Aorta (tissue), 5 donors: Measurements from ENCODE around the gene KRTAP4-16. TPM values are rescaled to one million over a fixed set of nuclear protein-coding genes. Genes with fewer than 3 reads are reported as not detected.
"Not testable (repeated sequence)": the region's sequence is repeated elsewhere in the genome, so short reads cannot be mapped to it uniquely, and the experiment has no call there.

Experiments
- ATAC-seq: fragments of 200-7000 bp; cut with Tn5 transposase; one replicate; pipeline ENCODE4 v1.9.1; 2022; ENCODE audit warnings: moderate library complexity; ENCODE audit not compliant: low FRiP score
- DNase-seq, 2 donors: peaks; one replicate each; pipeline ENCODE4 v3.0.0-alpha.2; 2020
- H3K27ac ChIP-seq, 2 donors: one replicate each; pipeline ENCODE4 v1.5.1; 2013; ENCODE audit warnings: low read length in 2 of 2, mild to moderate bottlenecking in 2 of 2, moderate library complexity in 2 of 2, control low read depth in 1 of 2, inconsistent platforms in 1 of 2, low read depth in 1 of 2
- H3K27me3 ChIP-seq, 2 donors: one replicate each; pipeline ENCODE4 v1.6.1; 2013; ENCODE audit warnings: control low read depth in 1 of 2, low read length in 1 of 2, mild to moderate bottlenecking in 1 of 2, moderate library complexity in 1 of 2; ENCODE audit not compliant: insufficient read depth in 2 of 2, control insufficient read depth in 1 of 2
- H3K36me3 ChIP-seq, 2 donors: one replicate each; pipeline ENCODE4 v1.6.1; 2013; ENCODE audit warnings: control low read depth in 1 of 2, low read length in 1 of 2, mild to moderate bottlenecking in 1 of 2; ENCODE audit not compliant: insufficient read depth in 2 of 2, control insufficient read depth in 1 of 2
- H3K4me1 ChIP-seq, 2 donors: one replicate each; pipeline ENCODE4 v1.6.1; 2013; ENCODE audit warnings: low read length in 2 of 2, control low read depth in 1 of 2, mild to moderate bottlenecking in 1 of 2, moderate library complexity in 1 of 2; ENCODE audit not compliant: insufficient read depth in 2 of 2, control insufficient read depth in 1 of 2
- H3K4me3 ChIP-seq, 2 donors: one replicate each; pipeline ENCODE4 v1.5.1; 2013; ENCODE audit warnings: low read length in 2 of 2, control low read depth in 1 of 2, mild to moderate bottlenecking in 1 of 2
- H3K9me3 ChIP-seq: one replicate; pipeline ENCODE4 v1.6.1; 2013; ENCODE audit warnings: mild to moderate bottlenecking, low read length; ENCODE audit not compliant: control insufficient read depth
- WGBS, 2 donors: extraction: QIAGEN DNeasy Blood & Tissue Kit; methylation state at CpG; one replicate each; pipeline ENCODE4 v1.1.7; 2013; 5-methylcytosine and 5-hydroxymethylcytosine counted together
- intact Hi-C, 2 donors: fragments of 100-400 bp; cut with DNase I; formaldehyde crosslinking; loops; one replicate each; pipeline versions ENCODE4 v1.14.2 to v1.15.0; 2022
- polyA plus RNA-seq, 2 donors: library from polyadenylated mRNA; stranded (reverse); fragments of 200-250 nt; gene quantifications; one replicate each; pipeline ENCODE4 v1.2.3, GENCODE V29; 2013
- total RNA-seq, 2 donors: library from RNA; stranded (reverse); fragmentation: NEBNext Ultra II Directional; extraction: Animal tissue kit (Norgen Biotek cat#: 25700); gene quantifications; one replicate each; pipeline ENCODE4 v1.2.1, GENCODE V29; 2021
- donor health status: healthy with polysubstance abuse.
- donor health status: Bipolar disorder and iron deficiency.
- donor health status: DM: no; HTN: no; CAD: no.
- donor health status: DM: no; HTN: no; CAD: no.
- donor health status: DM: yes; HTN: yes; CAD: no.

The KRTAP4-16 gene
- total and polyA plus RNA-seq, 4 donors: not detected

DNA sequence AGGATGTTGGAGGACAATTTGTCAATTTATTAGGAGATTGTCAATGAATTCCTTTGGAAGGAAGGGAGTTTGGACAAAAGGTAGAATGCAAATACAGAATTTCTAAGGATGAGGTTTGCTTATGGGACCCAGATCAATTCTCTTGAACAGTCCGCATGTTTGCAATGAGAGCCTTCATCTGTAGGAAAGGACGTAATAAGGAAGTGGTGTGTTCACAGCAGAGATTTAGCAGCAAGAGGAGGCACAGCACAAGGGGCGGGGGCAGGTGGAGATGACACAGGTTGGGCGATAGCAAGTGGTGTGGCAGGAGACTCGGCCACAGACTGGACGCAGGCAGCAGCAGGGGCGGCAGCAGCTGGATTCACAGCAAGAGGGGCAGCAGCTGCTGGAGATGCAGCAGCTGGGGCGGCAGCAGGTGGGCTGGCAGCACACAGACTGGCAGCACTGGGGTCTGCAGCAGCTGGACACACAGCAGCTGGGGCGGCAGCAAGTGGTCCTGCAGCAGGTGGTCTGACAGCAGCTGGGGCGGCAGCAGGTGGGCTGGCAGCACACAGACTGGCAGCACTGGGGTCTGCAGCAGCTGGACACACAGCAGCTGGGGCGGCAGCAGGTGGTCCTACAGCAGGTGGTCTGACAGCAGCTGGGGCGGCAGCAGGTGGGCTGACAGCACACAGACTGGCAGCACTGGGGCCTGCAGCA lies 21.4 kb upstream of the KRTAP4-16 start:
- DNase-seq, ATAC-seq, H3K4me1 ChIP-seq, H3K27me3 ChIP-seq, H3K9me3 ChIP-seq, intact Hi-C loops, H3K36me3 ChIP-seq, H3K27ac ChIP-seq, H3K4me3 ChIP-seq: not testable (repeated sequence)
- 76 to 78% methylated on average over 9 to 12 of the region's 12 CpGs for WGBS, 2 donors

GRCh38 chr17:41121742-41122141 lies 19.7 kb upstream of the KRTAP4-16 start:
- WGBS, 2 donors: 83 to 91% methylated on average over 2 of the region's 2 CpGs
- no peak for DNase-seq
- no peaks in the 10 kb centered on the region for H3K9me3 ChIP-seq

DNA sequence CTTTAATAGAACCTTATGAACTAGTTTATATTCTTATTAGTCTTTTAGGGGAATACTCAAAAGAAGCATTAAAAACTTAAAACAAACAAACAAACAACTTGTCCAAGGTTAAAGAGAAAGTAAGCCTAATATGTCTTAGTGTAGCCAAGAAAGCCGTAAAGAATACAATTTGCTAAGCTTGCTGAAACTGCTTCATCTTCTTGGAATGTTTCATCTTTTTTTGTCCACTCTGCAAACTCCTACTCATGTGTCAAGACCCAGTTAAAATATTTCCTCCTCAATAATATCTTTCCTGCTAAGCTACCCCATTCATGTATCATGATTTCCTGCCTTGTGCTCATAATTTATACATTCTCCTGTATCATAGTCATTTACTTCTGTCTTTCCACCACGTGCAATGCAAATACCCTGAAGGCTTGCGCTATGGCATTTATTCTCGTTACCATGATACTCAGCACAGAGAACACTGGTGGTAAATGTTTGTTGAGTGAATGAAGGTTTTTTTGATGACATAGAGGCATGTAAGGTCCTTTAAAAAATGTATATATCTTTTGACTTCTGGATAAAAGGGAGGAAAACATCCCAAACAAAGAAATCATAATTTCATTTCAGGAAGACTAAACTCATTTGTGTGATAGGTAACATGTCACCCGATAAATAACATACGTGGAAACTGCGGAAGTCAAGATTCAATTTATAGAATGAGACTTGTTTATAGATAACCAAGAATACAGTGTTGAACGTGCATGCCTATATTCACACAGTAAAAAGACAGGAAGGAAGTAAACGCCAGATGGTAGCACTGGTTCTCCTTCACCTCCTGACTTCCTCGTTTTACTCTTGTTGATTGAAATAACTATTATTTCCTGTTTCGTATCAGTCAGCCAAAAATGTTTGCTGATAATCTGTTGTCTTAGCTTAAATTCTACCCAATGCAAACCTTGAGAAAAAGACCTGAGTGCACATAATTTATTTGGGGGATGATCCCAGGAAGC lies 18.0 kb upstream of the KRTAP4-16 start:
- H3K27me3 ChIP-seq, H3K9me3 ChIP-seq, H3K4me1 ChIP-seq, H3K4me3 ChIP-seq, H3K27ac ChIP-seq, ATAC-seq, intact Hi-C loops, H3K36me3 ChIP-seq, DNase-seq: not testable (repeated sequence)
- WGBS, 2 donors: 58 to 64% methylated on average over 11 of the region's 11 CpGs

More at GRCh38 chr17:41121742-41122141, 19.7 kb upstream of the KRTAP4-16 start:
- Histone ChIP-seq H3K4me1 (no peaks in the 10 kb centered on the region), H3K4me3 (no peak overlapping the region), H3K27ac (no peak overlapping the region), H3K27me3 (no peaks in the 10 kb centered on the region), H3K36me3 (no peaks in the 10 kb centered on the region)
- intact Hi-C loops: no loop called here
- ATAC-seq: no peak

DNA sequence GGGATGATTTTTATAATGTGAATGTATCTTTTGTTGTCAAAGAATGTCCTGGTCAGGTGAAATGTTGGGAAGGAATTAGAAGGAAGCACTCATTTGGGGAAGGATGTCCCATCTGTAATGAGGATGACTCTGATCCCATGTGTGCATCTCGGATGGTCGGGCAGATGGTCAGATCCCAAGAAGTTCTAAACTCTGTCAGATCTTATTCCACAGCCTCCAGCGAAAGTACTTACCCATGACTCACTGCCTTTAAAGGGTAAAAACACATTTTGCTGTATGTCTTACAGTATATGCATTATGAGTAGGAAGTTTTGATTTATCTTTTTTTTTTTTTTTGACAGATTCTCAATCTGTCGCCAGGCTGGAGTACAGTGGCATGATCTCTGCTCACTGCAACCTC lies 16.7 kb upstream of the KRTAP4-16 start:
- ATAC-seq (no peak), DNase-seq (no peak)
- H3K27me3 ChIP-seq: no peaks in the 10 kb centered on the region
- H3K4me3 ChIP-seq: no peak overlapping the region
- no peaks in the 10 kb centered on the region for H3K9me3 ChIP-seq
- H3K27ac ChIP-seq: no peak overlapping the region
- H3K4me1 ChIP-seq: no peaks in the 10 kb centered on the region
- WGBS, 2 donors: 83% methylated on average over 4 of the region's 4 CpGs
- no peaks in the 10 kb centered on the region for H3K36me3 ChIP-seq
- intact Hi-C loops: no loop called here

GRCh38 chr17:41117846-41118386 lies 15.9 kb upstream of the KRTAP4-16 start, which contains the start of gene KRTAP4-11:
Gene KRTAP4-11 (minus strand): TSS chr17:41118373. CDS start chr17:41118315, 58 bp downstream.
- H3K27ac ChIP-seq, H3K27me3 ChIP-seq, H3K4me1 ChIP-seq, ATAC-seq, intact Hi-C loops, DNase-seq, H3K36me3 ChIP-seq, H3K4me3 ChIP-seq, H3K9me3 ChIP-seq: not testable (repeated sequence)
- 63 to 75% methylated on average over 9 to 10 of the region's 10 CpGs for WGBS, 2 donors

GRCh38 chr17:41116297-41116696 lies 14.3 kb upstream of the KRTAP4-16 start:
- ATAC-seq: no peak
- WGBS, 2 donors: 34 to 54% methylated on average over 5 of the region's 5 CpGs
- intact Hi-C loops: no loop called here

DNA sequence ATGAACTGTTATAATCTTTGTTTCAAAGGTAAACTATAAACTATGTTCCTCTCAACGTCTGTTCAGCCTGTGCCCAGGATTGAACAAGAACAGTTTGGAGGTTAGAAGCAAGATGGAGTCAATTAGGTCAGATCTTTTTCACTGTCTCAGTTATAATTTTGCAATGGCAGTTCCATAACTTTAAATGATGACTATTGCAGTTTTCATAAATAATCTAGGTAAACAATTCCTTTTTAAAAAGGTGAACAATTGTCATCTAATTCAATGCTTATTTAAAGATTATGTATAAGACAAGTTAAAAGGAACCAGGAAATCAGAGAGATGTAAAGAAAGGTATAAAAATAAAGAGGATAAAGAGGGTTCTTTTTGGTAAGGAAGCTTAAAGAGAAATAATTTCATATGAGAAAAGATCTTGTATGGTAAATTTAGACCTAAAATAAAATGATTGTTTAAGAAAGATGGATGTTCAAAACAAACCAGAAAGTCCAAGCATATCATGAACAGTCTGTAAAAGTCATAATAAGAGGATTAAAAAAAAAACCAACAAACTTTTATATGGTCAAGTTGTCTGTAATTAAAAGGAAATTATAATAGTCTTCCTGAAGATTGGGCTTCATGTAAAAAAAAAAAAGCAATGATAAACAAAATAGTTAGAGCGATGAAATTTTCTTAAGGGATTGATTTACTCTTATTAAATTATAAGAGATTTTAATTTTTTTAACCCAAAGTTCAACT lies 9.3 kb upstream of the KRTAP4-16 start:
- Histone ChIP-seq H3K27me3 (no peaks in the 10 kb centered on the region), H3K4me1 (no peaks in the 10 kb centered on the region), H3K27ac (no peak overlapping the region), H3K9me3 (peaks cover 1% of the 10 kb centered on the region), H3K4me3 (no peak overlapping the region), H3K36me3 (no peaks in the 10 kb centered on the region)
- intact Hi-C loops: no loop called here
- ATAC-seq (no peak), DNase-seq (no peak)
- 71 to 76% methylated on average over 2 of the region's 2 CpGs for WGBS, 2 donors

More at GRCh38 chr17:41116297-41116696, 14.3 kb upstream of the KRTAP4-16 start:
- Histone ChIP-seq H3K9me3 (no peaks in the 10 kb centered on the region), H3K27me3 (no peaks in the 10 kb centered on the region), H3K36me3 (no peaks in the 10 kb centered on the region), H3K4me3 (no peak overlapping the region), H3K4me1 (no peaks in the 10 kb centered on the region), H3K27ac (no peak overlapping the region)
- no peak for DNase-seq

GRCh38 chr17:41108728-41109386 lies 6.8 kb upstream of the KRTAP4-16 start:
- intact Hi-C loops, DNase-seq, ATAC-seq, H3K27ac ChIP-seq, H3K36me3 ChIP-seq, H3K4me1 ChIP-seq, H3K27me3 ChIP-seq, H3K9me3 ChIP-seq, H3K4me3 ChIP-seq: not testable (repeated sequence)
- 0 to 17% methylated on average over 1 of the region's 1 CpG for WGBS, 2 donors
